ENCODE measurements around the gene STT3B.
"Not testable (repeated sequence)": the region's sequence is repeated elsewhere in the genome, so short reads cannot be mapped to it uniquely, and the experiment has no call there.

The STT3B gene
- total RNA-seq, result 155 to 410 (median 298) reads per million in 17 experiments

DNA sequence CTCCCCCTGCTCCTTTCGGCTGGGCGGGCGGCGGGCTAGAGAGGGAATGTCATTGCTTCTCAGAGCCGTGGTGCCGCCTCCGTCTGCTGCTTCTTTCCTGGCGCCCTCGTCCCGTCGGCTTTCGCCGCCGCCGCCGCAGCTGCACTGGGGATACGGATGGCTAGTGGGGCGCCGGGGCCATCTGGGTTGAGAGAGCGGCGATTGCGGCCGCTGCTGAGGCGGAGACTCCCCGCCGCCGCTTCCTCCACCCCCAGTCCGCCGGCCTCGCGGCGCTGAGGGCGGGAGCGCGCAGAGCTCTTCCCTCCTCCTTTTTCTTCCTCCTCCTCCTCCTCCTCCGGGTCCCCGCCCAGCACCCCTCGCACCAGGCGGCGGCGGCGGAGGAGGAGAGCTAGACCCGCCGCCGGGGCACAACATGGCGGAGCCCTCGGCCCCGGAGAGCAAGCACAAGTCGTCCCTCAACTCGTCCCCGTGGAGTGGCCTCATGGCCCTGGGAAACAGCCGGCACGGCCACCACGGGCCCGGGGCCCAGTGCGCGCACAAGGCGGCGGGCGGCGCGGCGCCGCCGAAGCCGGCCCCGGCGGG, at the start of gene STT3B:
TSS of gene STT3B (plus strand) at position 339 of the 582 bp plus-strand sequence. CDS start at position 413, 74 bp downstream.
- DNase-seq, result peak in 3 of 4 experiments; percentile 84 to 94 (median 94)

DNA sequence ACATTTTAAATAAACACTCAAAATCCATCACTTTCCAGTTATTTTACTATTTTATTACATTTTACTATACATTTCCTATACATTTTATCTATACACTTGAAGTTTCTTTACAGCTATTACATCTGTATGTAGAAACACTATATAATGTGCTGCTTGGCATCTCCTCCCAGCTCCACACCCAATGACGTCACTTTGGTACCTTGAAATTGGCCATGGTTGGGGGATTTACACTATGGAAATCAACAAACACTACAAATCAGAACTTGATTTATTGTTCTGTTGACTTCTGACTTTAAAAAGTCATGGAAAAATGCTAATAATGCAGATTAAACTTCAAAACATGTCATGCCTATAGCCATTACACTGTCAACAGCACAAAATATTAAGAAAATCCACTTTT, 48.9 kb upstream of the STT3B start:
- no peak for DNase-seq

DNA sequence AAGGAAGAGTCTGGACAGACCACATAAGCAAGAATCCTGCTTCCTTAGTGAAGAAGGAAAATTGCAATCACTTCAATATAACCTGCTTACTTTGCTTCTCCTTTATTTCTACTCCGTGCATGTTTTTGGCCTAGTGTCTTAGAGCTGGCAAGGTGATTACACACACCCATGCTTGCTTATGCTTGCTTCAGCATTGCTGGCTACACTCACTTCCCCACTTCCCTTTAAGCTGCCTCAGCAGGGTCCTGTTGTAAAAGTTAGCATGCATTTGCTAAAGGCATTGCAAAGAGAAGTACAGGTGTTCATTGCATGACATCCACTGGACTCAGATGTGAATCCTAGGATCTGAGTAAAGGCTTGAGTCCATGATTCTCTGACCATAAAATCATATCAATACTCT, 47.5 kb upstream of the STT3B start:
- DNase-seq, result peak; percentile 32 to 60 (median 46)

DNA sequence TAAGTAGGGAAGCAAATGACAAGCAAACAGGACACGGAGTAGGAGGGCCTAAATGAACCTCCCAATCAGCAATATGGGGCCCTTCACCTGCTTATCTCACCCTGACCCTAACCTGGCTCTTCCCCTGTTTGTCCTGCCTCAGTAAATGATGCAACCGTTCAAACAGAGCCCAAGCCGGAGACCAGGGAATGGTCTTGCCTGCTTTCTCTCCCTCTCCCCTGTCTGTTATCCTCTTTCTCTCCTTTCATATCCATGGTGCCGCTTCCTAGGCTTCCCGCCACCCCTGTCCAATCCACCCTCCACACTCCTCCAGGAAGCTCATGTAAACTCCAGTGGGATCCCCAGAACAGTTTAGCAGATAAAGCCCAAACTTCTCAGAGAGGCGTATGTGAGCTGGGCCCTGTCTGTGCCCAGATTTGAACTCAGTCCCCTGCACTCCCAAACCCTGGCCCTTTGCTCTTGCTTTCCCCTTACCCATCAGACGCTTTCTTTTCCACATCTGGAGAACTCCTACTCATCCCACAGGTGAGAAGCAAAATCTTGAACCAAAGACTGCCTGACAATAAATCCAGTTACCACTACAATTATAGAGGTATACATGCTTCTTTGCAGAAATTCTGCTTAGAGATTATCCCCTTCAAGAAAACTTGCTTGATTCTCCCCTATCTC, 45.7 kb upstream of the STT3B start:
- no peak for DNase-seq

DNA sequence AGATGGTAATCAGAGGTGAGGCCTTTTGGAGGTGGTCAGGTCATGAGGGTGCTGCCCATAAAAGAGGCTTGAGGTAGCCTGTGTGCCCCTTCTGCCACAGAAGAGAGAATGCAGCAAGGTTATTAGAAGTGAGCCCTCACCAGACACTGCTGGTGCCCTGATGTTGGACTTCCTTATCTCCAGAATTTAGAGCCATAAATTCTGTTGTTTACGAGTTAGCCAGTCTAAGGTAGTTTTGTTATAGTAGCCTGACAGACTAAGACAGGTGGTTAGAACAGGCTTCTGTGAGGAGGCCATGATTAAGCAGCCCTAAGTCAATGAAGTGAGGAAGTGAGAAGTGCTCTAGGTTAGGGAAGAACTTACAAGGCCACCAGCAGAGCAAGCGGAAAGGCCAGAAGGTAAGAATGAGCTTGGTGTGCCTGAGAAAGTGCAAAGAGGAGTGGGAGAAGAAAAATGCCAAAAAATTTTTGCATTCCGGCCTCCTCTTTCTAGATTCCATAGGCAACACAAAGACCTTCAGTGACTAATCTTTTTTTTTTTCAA, 44.2 kb upstream of the STT3B start:
- DNase-seq, result no peak

DNA sequence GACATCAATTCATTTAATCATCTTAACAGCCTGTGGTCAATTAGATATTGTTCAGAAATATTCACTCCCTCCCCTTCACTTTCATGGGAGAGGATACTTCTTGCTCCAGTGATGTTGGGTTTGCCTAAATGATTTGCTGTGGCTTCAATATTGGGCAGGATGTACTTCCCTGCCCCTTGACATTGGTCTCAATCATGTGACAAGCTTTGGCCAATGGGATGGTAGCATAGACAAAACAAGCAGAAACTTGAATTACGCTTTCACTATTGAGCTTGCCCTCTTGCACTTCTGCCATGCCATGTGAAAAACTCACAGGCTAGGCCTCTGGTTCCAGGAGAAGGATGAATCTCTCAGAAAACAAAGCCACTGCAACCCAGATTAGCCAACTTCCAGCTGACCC, 42.2 kb upstream of the STT3B start:
- DNase-seq, result no peak

DNA sequence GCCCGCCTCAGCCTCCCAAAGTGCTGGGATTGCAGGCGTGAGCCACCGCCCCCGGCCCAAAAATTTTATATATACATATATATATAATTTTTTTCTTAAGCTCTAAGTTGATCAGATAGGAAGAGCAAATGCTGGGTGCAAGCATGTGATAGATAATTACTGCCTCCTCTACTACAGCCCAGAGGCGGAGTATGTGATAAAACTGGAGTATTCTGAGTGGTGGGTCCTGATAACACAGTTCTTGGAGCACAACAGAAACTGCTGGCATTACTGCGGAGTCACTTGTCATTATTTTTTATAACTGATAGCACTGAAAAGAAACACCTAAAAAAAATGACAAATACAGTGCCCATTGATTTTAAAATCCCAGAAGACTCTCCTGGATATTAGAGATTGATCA, 41.1 kb upstream of the STT3B start:
- no peak for DNase-seq

DNA sequence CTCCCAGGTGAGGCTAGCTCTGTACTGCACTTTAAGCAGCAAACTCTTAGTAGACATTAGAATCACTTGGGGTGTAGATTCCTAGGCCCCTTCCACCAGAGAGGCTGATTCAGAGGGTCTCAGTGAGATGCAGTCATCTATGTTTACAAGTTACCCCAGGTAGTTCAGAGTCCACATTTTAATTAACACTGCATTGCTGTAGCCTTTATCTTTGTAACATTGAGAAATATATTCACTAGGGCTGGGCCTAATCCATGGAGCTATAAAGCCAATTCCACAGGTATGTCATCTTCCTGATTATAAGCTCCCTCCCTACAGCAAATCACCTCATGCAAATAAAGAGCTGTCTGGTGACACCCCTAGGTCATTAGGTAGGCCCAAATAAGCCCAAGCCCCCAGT, 39.6 kb upstream of the STT3B start:
- DNase-seq, result no peak

DNA sequence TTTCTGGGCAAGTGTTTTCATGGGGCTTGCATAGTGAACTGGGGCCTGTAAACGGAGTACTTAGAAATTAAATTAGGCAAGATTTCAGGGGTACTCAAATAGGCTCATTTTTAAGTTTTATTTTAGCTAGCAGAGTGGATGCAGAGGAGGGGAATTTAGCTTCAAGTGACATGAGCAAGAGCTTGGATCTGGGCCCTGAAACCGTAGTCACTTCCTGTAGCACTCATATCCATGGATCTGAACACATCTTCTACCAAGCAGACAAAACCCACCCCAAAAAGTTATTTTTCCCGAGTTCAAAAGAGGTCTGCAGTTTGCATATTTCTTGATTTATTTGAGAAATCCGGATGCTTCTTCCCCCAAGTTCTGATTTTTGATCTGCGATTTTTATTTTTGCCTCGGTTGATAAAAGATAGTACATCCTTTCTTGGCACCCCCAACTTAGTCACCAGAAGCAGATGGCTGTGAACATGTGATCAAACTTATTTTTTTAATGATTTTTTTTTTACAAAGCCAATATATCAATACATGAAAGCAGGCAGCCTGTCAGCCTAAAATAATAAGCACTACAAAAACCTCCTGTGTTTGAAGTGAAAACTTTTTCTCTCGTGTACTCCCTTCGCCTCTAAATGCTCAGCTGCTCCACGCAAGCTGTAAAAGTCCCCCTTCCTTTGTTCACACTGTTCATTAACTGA, 36.6 kb upstream of the STT3B start:
- no peak for DNase-seq

DNA sequence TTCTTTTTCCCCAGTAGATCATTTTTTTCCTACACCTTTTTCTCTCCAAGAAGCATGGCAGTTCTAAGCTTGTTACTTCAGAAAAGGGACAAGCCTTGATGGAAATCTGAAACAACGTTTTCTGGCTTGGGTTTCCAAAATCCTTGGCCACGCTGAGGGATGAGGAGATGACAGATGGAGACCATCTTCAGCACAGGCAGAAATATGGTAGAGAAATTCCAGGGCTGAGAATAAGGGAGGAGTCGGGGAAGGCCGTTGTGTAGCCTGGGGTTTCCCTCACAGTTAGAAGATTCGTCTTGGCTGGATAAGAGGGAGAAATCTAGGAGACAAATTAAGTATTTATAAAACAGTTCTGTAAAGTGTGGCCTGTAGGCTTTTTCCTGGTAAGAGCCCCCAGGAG, 33.9 kb upstream of the STT3B start:
- no peak for DNase-seq

DNA sequence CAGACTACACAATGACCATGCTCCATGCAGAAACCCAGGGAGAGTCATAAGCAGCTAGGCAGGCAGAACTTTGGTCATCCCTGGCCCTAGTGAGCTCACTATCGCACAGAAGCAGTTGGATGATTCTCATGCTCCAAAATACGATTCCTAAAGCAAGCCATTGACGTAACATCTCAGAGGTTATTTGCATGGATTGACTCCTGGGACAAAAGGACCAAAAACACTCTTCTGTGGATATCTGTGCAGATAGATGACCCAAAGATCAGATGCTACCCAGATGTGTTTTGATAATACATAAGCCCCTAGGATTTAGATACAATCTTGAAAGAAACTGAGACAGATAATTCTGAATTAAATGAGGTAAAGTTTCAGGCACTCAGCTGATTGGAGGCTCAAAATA, 33.4 kb upstream of the STT3B start:
- no peak for DNase-seq

DNA sequence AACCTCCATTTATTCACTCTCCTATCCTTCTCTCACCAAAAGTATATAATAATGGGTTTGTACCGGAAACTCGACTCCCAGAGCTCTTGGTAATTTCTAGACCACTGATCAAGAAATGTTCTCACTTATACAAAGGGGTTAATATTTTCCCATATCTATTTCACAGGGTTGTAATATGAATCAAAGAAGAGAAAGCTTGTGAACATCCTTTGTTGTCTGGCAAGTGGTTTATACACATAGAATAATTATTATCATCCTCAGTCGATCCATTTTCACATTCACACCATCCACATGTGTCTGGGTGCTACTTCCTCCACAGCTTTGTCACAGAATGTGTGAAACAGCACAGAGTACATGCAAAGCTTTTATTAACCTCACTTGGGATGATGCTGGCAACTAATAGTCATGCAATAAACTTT, 29.9 kb upstream of the STT3B start:
- no peak for DNase-seq

DNA sequence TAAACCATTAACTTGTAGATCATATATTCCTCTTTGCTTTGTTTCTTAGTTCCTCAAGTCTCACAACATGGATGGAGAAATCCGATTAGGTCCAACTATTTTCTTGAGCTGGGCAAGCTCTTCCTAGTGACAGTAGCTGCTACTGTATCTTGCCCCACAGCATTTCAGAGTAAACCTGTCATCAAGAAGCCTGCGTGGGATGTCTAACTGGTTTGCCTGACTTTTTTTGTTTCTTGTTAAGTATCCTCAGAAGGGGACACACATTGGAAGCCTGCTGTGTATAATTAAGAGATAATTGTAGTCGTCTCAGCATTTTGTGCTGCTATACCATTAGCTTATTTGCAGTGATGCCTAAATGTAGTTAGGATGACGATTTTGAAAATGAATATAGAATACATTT, 29.3 kb upstream of the STT3B start:
- DNase-seq, result no peak

DNA sequence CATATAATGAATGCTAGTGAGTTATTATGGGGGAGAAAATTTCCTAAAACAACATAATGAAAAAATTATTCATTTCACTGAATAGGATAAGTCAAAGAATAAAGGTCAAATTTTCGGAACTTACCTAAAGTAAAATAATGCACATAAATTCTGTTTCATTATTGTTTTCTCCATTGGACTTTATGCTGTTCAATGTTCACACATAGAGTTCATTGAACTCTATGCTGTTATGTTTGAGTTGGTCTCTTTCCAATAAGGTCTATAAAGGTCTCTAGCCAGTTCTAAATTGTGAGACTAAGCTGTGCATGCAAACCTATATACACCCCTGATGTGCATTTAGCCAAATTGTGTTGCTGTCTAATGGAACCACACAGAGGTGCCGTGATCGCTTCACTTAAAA, 28.5 kb upstream of the STT3B start:
- no peak for DNase-seq

DNA sequence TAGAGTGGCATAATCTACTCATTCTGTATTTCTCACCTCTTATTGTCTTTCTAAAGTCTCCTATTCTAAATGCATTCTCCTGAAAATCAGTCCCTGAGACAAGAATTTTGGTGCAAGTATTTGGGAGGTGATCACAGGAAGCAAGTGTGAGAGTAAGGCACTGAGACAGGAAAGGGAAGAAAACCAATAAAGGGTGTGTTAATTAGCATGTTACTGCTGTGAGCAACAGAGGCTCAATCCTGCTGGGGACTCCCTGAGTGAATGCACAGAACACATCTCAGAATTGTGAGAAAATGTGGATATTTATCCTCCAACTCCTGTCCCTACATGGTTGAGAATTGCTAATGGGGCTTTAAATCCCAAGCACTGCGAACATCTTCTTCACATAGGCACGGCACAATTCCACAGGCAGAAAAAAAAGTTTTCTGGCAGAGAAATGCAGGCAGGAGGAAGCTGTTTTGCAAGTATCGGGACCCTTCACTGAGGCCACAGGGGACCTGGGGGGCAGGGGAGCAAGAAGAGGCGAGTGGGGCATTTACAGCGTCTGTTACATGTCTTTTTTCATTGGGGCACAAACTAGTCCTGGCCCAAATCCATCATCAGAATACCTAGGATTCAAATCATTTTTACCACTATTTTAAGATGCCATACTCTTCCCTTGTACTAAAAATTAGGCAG, 27.2 kb upstream of the STT3B start:
- DNase-seq, result no peak

DNA sequence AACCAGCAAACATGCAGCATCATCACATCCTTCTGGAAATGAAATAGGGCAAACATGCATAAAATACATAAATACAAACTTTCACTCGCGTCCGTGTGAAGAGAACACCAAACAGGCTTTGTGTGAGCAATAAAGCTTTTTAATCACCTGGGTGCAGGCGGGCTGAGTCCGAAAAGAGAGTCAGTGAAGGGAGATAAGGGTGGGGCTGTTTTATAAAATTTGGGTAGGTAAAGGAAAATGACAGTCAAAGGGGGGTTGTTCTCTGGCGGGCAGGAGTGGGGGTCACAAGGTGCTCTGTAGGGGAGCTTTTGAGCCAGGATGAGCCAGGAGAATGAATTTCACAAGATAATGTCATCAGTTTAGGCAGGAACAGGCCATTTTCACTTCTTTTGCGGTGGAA, 26.2 kb upstream of the STT3B start:
- DNase-seq, result not testable (repeated sequence)

DNA sequence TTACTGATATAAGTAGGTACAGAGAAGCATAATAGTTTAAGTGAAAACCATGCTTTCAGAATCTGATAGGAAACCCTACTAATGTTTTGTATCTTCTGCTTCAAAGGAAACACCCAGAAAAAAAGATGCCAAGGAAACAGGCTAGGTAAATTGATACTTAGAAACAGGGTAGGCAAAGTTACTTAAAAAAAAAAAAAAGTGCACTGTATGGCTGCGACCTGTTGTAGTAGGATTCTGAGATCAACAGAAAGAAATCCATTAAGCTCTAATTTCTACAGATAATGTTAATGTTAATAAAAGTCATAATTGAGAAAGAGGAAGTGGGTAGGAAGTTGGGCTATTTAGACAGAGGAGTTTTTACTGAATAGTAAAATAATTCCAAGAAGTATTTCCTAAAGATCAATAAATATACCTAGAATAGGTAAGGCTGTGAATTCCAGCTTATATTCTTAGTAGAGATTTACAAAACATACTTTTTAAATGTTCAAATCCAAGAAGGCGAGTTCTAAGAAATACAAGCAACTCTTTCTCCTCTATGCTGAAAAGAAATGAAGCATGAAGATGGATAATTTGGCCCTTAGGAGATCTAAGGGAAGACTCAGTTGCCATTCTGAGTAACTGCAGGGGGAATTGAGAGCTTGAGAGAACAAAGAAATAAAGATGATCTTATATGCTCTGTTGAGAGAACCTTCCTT, 24.1 kb upstream of the STT3B start:
- DNase-seq, result no peak

DNA sequence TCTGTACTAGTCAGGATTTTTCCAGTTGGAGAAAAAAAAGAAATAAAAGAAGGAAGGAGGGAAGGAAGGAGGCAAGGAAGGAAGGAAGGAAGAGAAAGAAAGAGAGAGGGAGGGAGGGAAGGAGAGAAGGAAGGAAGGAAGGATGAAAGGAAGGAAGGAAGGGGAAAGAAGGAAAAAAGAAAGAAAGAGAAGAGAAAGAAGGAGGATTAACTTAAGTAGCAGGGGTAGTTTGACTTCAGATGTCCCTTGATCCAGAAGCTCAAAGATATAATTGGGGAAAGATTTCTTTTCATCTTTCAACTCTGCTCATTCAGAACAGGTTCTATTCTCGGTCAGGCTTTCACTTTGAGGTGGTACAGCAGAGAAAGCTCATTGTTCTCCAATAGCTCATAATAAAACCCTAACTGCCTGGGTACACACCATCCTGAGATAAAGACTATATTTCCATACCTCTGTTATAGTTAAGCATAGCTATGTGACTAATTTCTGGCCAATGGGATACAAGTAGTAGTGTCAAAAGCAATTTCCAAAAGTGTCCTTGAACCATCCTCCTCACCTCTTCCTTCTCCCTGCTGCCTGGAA, 23.5 kb upstream of the STT3B start:
- no peak for DNase-seq

DNA sequence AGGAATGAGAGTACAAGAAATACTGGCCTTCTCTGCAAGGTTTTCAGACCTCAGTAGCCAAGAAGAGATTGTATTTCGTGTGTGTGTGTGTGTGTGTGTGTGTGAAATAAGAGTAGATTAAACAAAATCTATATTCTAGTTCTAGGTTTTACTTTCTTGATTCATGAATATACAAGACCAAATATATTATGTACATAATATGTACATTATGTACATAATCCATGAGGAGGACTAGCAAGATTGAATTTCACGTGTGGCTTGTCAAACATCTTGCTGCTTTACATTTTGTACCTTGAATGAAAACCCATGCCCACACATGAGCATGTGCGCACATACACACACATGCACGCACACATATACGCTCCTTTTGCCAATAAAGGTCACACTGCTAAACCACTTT, 18.2 kb upstream of the STT3B start:
- no peak for DNase-seq

DNA sequence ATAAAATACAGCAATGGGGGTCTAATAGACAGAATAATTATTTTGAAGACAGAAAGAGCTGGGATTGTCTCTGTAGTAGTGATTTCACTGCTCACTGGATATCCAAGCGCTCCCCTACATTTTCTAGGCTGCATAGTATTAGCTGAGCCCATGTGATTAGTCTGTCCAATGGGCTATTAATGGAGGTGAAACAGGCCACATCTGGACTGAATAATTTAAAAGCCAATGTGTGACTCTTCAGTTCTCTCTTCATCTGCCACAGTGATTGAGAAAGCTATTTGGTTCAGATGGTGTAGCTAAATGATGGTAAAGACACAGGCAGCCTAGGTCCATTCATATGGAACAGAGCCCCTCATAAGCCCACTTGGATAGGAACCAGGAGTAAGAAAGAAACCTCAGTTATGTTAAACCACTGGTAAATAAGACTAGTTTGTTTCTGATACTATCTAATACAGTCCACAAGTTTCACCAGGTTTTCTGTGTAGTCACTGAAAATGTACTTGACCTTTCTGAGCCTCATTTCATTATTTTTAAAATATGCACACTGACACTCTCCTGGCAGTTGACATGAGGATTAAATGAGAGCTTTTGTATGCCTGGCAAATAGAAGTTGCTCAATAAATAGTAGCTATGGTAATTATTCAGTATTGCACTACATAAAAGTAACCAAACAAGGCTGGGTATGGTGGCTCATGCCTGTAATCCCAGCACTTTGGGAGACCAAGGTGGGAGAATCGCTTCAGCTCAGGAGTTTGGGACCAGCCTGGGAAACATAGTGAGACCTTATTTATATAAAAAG, 17.0 kb upstream of the STT3B start:
- DNase-seq, result no peak

DNA sequence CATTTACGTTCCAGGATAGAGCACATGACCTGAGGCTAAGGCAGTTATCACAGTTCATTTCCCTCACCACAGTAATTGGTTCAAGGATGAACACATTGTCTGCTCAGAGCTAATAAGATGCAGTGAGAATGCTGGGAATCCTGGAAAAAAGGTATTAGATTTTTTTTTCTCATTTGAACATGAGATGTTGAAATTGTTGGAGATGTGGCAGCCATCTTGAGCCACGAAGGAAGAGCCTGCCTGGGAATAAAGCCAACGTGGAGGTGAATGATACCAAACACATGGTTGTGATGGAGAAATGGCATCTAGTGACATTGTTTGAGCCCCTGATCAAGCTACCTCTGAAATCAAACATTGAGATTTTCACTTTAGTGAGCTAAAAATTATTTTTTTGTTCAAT, 16.0 kb upstream of the STT3B start:
- DNase-seq, result no peak

Data from suppressor macrophage (primary cell).